ENCODE measurements around the gene ARMH1. TPM values are rescaled to one million over a fixed set of nuclear protein-coding genes. Genes with fewer than 3 reads are reported as not detected.
"Not testable (repeated sequence)": the region's sequence is repeated elsewhere in the genome, so short reads cannot be mapped to it uniquely, and the experiment has no call there.

Gene ARMH1
- total and polyA plus RNA-seq, 9 donors: 3.1 to 13.8 (median 5.7) TPM

DNA sequence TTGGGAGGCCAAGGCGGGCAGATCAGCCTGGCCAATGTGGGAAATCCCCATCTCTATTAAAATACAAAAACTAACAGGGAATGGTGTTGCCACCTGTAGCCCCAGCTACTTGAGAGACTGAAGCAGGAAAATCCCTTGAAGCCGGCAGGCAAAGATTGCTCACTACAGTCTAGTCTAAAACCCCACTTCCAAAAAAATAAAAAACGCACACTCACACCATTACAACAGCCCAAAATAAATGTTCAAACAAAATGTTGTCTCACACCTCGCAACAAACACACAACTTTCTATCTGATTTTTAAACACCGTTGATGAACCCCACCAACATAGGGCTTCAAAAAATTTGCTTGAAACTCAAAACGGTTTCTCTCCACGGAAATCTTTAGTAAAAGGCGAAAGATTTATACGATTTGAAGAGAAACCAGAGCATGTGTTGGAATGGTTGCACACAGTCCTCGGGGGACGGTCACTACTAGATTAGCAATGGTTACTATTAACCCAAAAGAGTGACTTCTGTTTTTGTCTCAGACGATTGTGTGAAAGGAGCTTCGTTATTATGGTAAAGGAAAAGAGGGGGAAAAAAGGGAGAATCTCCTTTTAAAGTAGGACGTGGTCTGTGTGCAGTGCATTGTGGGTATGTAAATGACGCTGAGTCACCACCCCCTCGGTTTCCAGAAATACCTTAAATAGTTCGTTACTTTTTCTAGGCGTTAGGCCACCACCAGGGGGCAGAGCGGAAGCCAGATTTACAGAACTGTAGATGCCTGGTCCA lies 56.4 kb downstream of the ARMH1 start, which contains the start of gene RNU5D-1:
TSS of gene RNU5D-1 (minus strand) at position 430 of the 772 bp plus-strand sequence.
- peak within 1 kb of the TSS; percentile 79 to 86 for H3K27ac ChIP-seq
- H3K27me3 ChIP-seq: no peaks in the 10 kb centered on the region
- no peaks in the 10 kb centered on the region for H3K9me3 ChIP-seq
- peak; percentile 59 to 89 (median 83) for TF ChIP-seq CTCF (IDR thresholded peaks at IDR 0.05)
- TF ChIP-seq POLR2A (IDR thresholded peaks at IDR 0.05): peak; percentile 63
- no peak for TF ChIP-seq EP300 (IDR thresholded peaks at IDR 0.05)
- WGBS, 3 donors: 1 to 2% (median 2%) methylated on average over 19 of the region's 19 CpGs
- peak within 1 kb of the TSS; percentile 6 for H3K4me3 ChIP-seq
- intact Hi-C loops (cut with DNase I): loop anchor here in 2 of 4 donors (5.0 to 10.0 kb wide), 2 partner anchors 54 to 571 kb away; partner anchors contain the start of gene BEST4 (in 1 of the 2)
- DNase-seq: peak; percentile 92 to 97 (median 95)
- no peaks in the 10 kb centered on the region for H3K36me3 ChIP-seq
- no peaks in the 10 kb centered on the region for H3K4me1 ChIP-seq (ENCODE audit: insufficient read depth)

DNA sequence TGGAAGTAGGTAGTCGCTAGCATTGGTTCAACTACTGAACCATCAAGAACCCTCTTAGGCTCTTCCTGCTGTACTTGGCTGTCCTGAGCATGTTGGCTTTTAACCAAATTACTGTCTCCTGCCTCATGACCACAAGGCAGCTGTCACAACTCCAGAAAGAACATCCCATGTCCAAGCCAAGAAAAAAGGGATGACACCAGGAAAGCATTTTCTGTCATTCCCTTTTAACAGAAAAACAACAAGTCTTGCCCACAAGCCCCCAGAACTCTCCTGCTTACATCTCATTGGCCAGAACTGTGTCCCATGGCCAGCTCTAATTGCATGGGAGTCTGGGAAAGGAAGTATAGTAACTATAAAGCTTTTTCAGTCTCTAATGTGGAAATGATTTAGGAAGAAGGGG lies 58.9 kb downstream of the ARMH1 start:
- TF ChIP-seq POLR2A (IDR thresholded peaks at IDR 0.05) (no peak), EP300 (IDR thresholded peaks at IDR 0.05) (no peak), CTCF (IDR thresholded peaks at IDR 0.05) (no peak)
- intact Hi-C loops (cut with DNase I): loop anchor here in 2 of 4 donors (5.0 to 10.0 kb wide), 2 partner anchors 51 to 569 kb away; partner anchors contain the start of gene BEST4 (in 1 of the 2)
- no peaks in the 10 kb centered on the region for H3K9me3 ChIP-seq
- no peaks in the 10 kb centered on the region for H3K4me1 ChIP-seq (ENCODE audit: insufficient read depth)
- WGBS, 3 donors: 47 to 72% (median 62%) methylated on average over 1 of the region's 1 CpG
- no peak overlapping the region for H3K4me3 ChIP-seq
- H3K27ac ChIP-seq: no peak overlapping the region
- no peaks in the 10 kb centered on the region for H3K27me3 ChIP-seq
- no peak for DNase-seq
- H3K36me3 ChIP-seq: no peaks in the 10 kb centered on the region

GRCh38 chr1:44733784-44734183 lies 59.3 kb downstream of the ARMH1 start:
- 65 to 79% (median 74%) methylated on average over 1 of the region's 1 CpG for WGBS, 3 donors
- Histone ChIP-seq H3K4me3 (no peak overlapping the region), H3K27ac (no peak overlapping the region), H3K9me3 (no peaks in the 10 kb centered on the region), H3K4me1 (ENCODE audit: insufficient read depth) (no peaks in the 10 kb centered on the region), H3K36me3 (no peaks in the 10 kb centered on the region), H3K27me3 (no peaks in the 10 kb centered on the region)
- TF ChIP-seq EP300 (IDR thresholded peaks at IDR 0.05): no peak
- no peak for DNase-seq
- intact Hi-C loops (cut with DNase I): loop anchor here in 2 of 4 donors (5.0 to 10.0 kb wide), 2 partner anchors 51 to 569 kb away; partner anchors contain the start of gene BEST4 (in 1 of the 2)

DNA sequence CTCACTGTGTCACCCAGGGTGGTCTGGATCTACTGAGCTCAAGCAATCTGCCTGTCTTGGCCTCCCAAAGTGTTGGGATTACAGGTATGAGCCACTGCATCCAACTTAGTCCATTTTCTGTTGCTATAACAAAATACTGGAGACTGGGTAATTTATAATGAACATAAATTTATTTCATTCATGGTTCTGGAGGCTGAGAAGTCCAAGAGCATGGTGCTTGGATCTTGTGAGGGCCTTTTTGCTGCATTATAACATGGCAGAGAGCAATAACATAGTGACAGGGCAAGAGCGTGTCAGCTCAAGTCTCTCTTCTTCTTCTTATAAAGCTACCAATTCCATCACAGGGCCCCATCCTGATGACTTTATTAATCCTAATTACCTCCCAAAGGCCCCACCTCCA lies 61.5 kb downstream of the ARMH1 start:
- 96 to 100% (median 97%) methylated on average over 1 of the region's 1 CpG for WGBS, 3 donors
- intact Hi-C loops (cut with DNase I): loop anchor here in 1 of 4 donors (10.0 kb wide), 1 partner anchor 49 kb away; the partner anchor contains the start of gene BEST4
- Histone ChIP-seq H3K36me3 (no peaks in the 10 kb centered on the region), H3K4me3 (no peak overlapping the region), H3K27me3 (no peaks in the 10 kb centered on the region), H3K4me1 (ENCODE audit: insufficient read depth) (peaks cover 4% of the 10 kb centered on the region), H3K27ac (no peak overlapping the region), H3K9me3 (no peaks in the 10 kb centered on the region)
- TF ChIP-seq POLR2A (IDR thresholded peaks at IDR 0.05) (no peak), EP300 (IDR thresholded peaks at IDR 0.05) (no peak), CTCF (IDR thresholded peaks at IDR 0.05) (no peak)
- no peak for DNase-seq

DNA sequence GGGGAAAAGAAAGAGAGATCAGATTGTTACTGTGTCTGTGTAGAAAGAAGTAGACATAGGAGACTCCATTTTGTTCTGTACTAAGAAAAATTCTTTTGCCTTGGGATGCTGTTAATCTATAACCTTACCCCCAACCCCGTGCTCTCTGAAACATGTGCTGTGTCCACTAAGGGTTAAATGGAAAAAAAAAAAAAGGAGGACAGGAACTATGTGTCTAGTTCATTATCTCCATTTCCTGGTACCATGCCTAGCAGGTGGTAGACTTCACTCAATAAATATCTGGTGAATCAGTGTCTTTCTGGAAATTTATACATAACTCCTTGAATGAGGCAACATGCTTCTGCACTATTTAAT lies 64.4 kb downstream of the ARMH1 start:
- H3K9me3 ChIP-seq; DNase-seq; H3K36me3 ChIP-seq; H3K27me3 ChIP-seq; H3K4me1 ChIP-seq (ENCODE audit: insufficient read depth): not testable (repeated sequence)
- intact Hi-C loops (cut with DNase I): loop anchor here in 1 of 4 donors (10.0 kb wide), 1 partner anchor 46 kb away; the partner anchor contains the start of gene BEST4
- 65 to 85% (median 83%) methylated on average over 1 of the region's 1 CpG for WGBS, 3 donors
- H3K27ac ChIP-seq: peak overlapping the region; percentile 15 to 82
- H3K4me3 ChIP-seq: peak overlapping the region; percentile 43

Data from ovary (tissue), 9 donors.